Pancreas (tissue), 10 donors: Measurements from ENCODE around the gene SLC22A6. TPM values are rescaled to one million over a fixed set of nuclear protein-coding genes. Genes with fewer than 3 reads are reported as not detected.

Source experiments
- ATAC-seq, 4 donors: fragments of 200-7000 bp; cut with Tn5 transposase; one replicate each; pipeline versions ENCODE4 v1.8.0 to v1.9.1; 2020; ENCODE audit warnings: mild to moderate bottlenecking in 4 of 4, moderate library complexity in 4 of 4
- DNase-seq, 6 donors: peaks; one replicate each; pipeline ENCODE4 v3.0.0-alpha.2; 2020
- FAIRE-seq: peaks from 2 replicates; lab custom pipeline; 2012; peaks lifted over from hg19 to GRCh38; lab: Jason Lieb, UNC
- H3K27ac ChIP-seq, 4 donors: fragments of 200-600 bp; sonication (generic); 1 replicate in 3 of 4; 2 replicates in 1 of 4; pipeline versions ENCODE4 v1.5.0 to v1.8.0; 2020
- H3K27me3 ChIP-seq, 4 donors: fragments of 200-600 bp; one replicate each; pipeline ENCODE4 v1.8.0; 2021
- H3K36me3 ChIP-seq, 3 donors: fragments of 200-600 bp; sonication (generic) in 1 of 3; one replicate each; pipeline versions ENCODE4 v1.5.0 to v1.8.0; 2020 to 2021
- H3K4me1 ChIP-seq, 3 donors: fragments of 200-600 bp; one replicate each; pipeline ENCODE4 v1.8.0; 2021
- H3K4me3 ChIP-seq, 4 donors: fragments of 200-600 bp; sonication (generic) in 2 of 4; one replicate each; pipeline versions ENCODE4 v1.5.0 to v1.8.0; 2020 to 2021
- H3K9me3 ChIP-seq, 4 donors: fragments of 200-600 bp; one replicate each; pipeline ENCODE4 v1.8.0; 2021
- WGBS, 2 donors: extraction: QIAGEN DNeasy Blood & Tissue Kit; methylation state at CpG; one replicate each; pipeline ENCODE4 v1.1.7; 2013; 5-methylcytosine and 5-hydroxymethylcytosine counted together
- intact Hi-C, 3 donors: fragments of 100-400 bp; cut with DNase I; formaldehyde crosslinking; loops; one replicate each; pipeline versions ENCODE4 v1.11.1 to v1.14.2; 2022
- polyA plus RNA-seq, 2 donors: library from polyadenylated mRNA; stranded (reverse); fragments of 200-250 nt; gene quantifications; one replicate each; pipeline ENCODE4 v1.2.3, GENCODE V29; 2013
- total RNA-seq, 6 donors: library from RNA; stranded (reverse); fragmentation: NEBNext Ultra II Directional in 4 of 6; extraction: Animal tissue kit (Norgen Biotek cat#: 25700) in 4 of 6; gene quantifications; one replicate each; pipeline versions ENCODE4 v1.2.1 to v1.2.4, GENCODE V29; 2021 to 2023
- TF ChIP-seq, protein P1 (sequence below), 4 donors: fragments of 200-600 bp; sonication (generic) in 3 of 4; IDR thresholded peaks; one replicate each; pipeline versions ENCODE4 v1.5.0 to v1.8.0; 2021; ENCODE audit warnings: antibody characterized with exemption in 4 of 4
- donor health status: healthy with polysubstance abuse.
- donor health status: DM: no; HTN: no; CAD: no; lungs with moderate emphysema.
- donor health status: DM: no; HTN: no; CAD: no.
- donor health status: control.
- donor health status: control.
- donor health status: Bipolar disorder and iron deficiency.
- donor health status: DM: yes; HTN: yes; CAD: no.
- donor health status: DM: no; HTN: no; CAD: no.
- donor health status: DM: no; HTN: no; CAD: no.
- donor health status: DM: yes; HTN: yes; CAD: no.

SLC22A6 gene
- total and polyA plus RNA-seq, 8 donors = not detected

DNA sequence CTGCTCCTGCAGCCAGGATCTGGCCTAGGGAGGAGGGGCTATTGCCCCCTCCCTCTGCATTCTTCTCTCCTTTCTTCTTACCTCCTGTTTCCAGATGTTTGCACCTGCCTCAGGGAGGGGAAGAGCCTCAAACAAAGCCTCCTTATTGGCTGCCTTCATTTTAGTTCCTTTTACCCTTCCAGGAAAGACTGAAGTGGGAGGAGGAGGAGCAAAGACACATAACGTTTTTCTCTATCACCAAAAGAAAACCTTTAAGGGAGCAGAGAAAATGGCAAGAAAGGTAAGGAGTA, 50.3 kb downstream of the SLC22A6 start:
- no peak for DNase-seq
- no peak for ATAC-seq
- Histone ChIP-seq H3K27ac (no peak overlapping the region), H3K4me3 (no peak overlapping the region), H3K36me3 (no peaks in the 10 kb centered on the region), H3K9me3 (no peaks in the 10 kb centered on the region), H3K27me3 (no peaks in the 10 kb centered on the region), H3K4me1 (no peaks in the 10 kb centered on the region)
- no peak for FAIRE-seq
- WGBS, 2 donors = 50 to 51% methylated on average over 1 of the region's 1 CpG
- TF ChIP-seq, protein P1, sequence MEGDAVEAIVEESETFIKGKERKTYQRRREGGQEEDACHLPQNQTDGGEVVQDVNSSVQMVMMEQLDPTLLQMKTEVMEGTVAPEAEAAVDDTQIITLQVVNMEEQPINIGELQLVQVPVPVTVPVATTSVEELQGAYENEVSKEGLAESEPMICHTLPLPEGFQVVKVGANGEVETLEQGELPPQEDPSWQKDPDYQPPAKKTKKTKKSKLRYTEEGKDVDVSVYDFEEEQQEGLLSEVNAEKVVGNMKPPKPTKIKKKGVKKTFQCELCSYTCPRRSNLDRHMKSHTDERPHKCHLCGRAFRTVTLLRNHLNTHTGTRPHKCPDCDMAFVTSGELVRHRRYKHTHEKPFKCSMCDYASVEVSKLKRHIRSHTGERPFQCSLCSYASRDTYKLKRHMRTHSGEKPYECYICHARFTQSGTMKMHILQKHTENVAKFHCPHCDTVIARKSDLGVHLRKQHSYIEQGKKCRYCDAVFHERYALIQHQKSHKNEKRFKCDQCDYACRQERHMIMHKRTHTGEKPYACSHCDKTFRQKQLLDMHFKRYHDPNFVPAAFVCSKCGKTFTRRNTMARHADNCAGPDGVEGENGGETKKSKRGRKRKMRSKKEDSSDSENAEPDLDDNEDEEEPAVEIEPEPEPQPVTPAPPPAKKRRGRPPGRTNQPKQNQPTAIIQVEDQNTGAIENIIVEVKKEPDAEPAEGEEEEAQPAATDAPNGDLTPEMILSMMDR (IDR thresholded peaks at IDR 0.05) = no peak
- intact Hi-C loops = no loop called here

GRCh38 chr11:62933750-62934495, 50.8 kb downstream of the SLC22A6 start:
- Histone ChIP-seq H3K36me3 (no peaks in the 10 kb centered on the region), H3K27me3 (no peaks in the 10 kb centered on the region), H3K4me3 (no peak overlapping the region), H3K27ac (no peak overlapping the region), H3K4me1 (no peaks in the 10 kb centered on the region), H3K9me3 (no peaks in the 10 kb centered on the region)
- TF ChIP-seq, protein P1 (IDR thresholded peaks at IDR 0.05) = no peak
- 91 to 93% methylated on average over 5 of the region's 5 CpGs for WGBS, 2 donors
- no peak for FAIRE-seq
- intact Hi-C loops = no loop called here
- ATAC-seq = no peak
- DNase-seq = no peak

GRCh38 chr11:62933285-62933684, 51.5 kb downstream of the SLC22A6 start:
- H3K27me3 ChIP-seq = no peaks in the 10 kb centered on the region
- no peak for ATAC-seq
- no peak overlapping the region for H3K27ac ChIP-seq
- 72 to 78% methylated on average over 13 of the region's 13 CpGs for WGBS, 2 donors
- FAIRE-seq = no peak
- no peak overlapping the region for H3K4me3 ChIP-seq
- DNase-seq = no peak
- no peaks in the 10 kb centered on the region for H3K4me1 ChIP-seq
- H3K9me3 ChIP-seq = no peaks in the 10 kb centered on the region
- intact Hi-C loops = no loop called here
- TF ChIP-seq, protein P1 (IDR thresholded peaks at IDR 0.05) = no peak
- H3K36me3 ChIP-seq = no peaks in the 10 kb centered on the region

DNA sequence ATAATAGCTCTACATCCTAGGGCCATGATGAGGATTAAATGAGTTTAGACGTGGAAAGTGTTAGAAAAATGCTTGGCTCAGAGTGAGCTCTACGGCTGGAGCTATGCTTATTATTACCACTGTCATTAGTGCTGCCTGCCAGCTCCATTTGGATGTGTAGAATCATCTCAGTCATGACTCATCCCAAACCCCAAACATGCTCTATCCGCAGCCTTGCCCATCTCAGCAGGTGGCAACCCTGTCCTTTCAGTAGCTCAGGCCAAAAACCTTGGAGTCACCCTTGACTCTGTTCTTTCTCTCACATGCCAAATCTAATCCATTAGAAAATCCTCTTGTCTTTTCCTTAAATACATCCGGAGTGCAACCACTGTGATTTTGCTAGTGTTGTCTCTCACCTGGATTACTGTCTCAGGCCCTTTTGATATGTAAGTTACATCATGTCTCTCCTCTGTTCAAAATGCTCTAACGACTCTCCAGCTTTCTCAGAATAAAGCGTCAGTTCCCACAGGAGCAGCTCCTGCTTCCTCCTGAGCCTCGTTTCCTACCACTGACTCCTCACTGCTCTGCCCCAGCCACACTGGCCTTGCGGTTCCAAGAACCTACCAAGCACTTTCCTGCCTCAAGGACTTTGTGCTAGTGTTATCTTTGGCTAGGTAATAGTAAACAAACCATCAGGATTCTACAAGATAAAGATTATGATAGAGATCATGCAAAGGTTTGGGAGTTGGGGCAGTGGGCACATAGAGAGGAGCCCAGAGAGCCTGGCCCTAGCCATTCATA, 53.1 kb downstream of the SLC22A6 start:
- Histone ChIP-seq H3K9me3 (no peaks in the 10 kb centered on the region), H3K27ac (no peak overlapping the region), H3K4me1 (no peaks in the 10 kb centered on the region), H3K27me3 (no peaks in the 10 kb centered on the region), H3K4me3 (no peak overlapping the region), H3K36me3 (no peaks in the 10 kb centered on the region)
- DNase-seq (peak in 1 of 6 donors; percentile 10), ATAC-seq (no peak), FAIRE-seq (no peak)
- 67 to 77% methylated on average over 8 of the region's 8 CpGs for WGBS, 2 donors
- TF ChIP-seq, protein P1 (IDR thresholded peaks at IDR 0.05) = no peak
- intact Hi-C loops = no loop called here

GRCh38 chr11:62930666-62931065, 54.1 kb downstream of the SLC22A6 start:
- TF ChIP-seq, protein P1 (IDR thresholded peaks at IDR 0.05) = no peak
- Histone ChIP-seq H3K9me3 (no peaks in the 10 kb centered on the region), H3K36me3 (no peaks in the 10 kb centered on the region), H3K27ac (no peak overlapping the region), H3K27me3 (peaks cover 0 to 4% (median 3%) of the 10 kb centered on the region in 4 donors), H3K4me3 (no peak overlapping the region), H3K4me1 (no peaks in the 10 kb centered on the region)
- 77 to 84% methylated on average over 1 of the region's 1 CpG for WGBS, 2 donors
- FAIRE-seq (no peak), ATAC-seq (no peak), DNase-seq (no peak)
- intact Hi-C loops = no loop called here
